ENCODE results near the gene CCDC85B. TPM values are rescaled to one million over a fixed set of nuclear protein-coding genes. Genes with fewer than 3 reads are reported as not detected.

The CCDC85B gene
- total and polyA plus RNA-seq, 2 of the 13 experiments (the other 11 are each of a cell fraction or from before 2014, with no cell fraction given): 8.2 to 19.5 TPM

DNA sequence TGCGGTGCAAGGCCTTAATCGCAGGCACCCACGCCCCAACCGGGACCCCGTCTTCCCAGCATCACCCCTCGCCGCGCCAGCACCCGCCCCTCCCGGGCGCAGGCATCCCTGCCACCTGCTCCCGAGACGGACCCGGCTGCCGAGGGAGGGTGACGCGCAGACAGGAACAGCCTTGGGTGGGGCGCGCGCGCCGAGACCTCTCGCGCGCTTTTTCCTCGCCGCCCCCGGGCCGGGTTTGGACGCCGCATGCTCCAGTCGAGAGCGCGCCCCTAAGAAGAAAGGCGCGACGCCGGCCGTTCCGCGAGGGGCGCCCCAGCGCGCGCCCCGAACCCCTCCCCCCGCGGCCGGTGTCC, 33.0 kb upstream of the CCDC85B start (continued):
- TF ChIP-seq, protein P1, sequence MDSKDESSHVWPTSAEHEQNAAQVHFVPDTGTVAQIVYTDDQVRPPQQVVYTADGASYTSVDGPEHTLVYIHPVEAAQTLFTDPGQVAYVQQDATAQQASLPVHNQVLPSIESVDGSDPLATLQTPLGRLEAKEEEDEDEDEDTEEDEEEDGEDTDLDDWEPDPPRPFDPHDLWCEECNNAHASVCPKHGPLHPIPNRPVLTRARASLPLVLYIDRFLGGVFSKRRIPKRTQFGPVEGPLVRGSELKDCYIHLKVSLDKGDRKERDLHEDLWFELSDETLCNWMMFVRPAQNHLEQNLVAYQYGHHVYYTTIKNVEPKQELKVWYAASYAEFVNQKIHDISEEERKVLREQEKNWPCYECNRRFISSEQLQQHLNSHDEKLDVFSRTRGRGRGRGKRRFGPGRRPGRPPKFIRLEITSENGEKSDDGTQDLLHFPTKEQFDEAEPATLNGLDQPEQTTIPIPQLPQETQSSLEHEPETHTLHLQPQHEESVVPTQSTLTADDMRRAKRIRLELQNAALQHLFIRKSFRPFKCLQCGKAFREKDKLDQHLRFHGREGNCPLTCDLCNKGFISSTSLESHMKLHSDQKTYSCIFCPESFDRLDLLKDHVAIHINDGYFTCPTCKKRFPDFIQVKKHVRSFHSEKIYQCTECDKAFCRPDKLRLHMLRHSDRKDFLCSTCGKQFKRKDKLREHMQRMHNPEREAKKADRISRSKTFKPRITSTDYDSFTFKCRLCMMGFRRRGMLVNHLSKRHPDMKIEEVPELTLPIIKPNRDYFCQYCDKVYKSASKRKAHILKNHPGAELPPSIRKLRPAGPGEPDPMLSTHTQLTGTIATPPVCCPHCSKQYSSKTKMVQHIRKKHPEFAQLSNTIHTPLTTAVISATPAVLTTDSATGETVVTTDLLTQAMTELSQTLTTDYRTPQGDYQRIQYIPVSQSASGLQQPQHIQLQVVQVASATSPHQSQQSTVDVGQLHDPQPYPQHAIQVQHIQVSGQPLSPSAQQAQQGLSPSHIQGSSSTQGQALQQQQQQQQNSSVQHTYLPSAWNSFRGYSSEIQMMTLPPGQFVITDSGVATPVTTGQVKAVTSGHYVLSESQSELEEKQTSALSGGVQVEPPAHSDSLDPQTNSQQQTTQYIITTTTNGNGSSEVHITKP (CRISPR knock-in tag; IDR thresholded peaks at IDR 0.05; ENCODE audit: low read depth): no peak
- TF ChIP-seq ZBTB42 (CRISPR knock-in tag; IDR thresholded peaks at IDR 0.05) (no peak), RAD51 (IDR thresholded peaks at IDR 0.05; ENCODE audit: borderline replicate concordance) (no peak), HNRNPH1 (optimal IDR thresholded peaks at IDR 0.05; ENCODE audit: low read depth, low read length) (no peak), ZNF670 (CRISPR knock-in tag; IDR thresholded peaks at IDR 0.05; ENCODE audit: borderline replicate concordance) (0 out of 2 replicates have a peak, but pooled peaks have one; percentile 16), ZNF432 (CRISPR knock-in tag; IDR thresholded peaks at IDR 0.05; ENCODE audit: borderline replicate concordance) (no peak), MAZ (IDR thresholded peaks at IDR 0.05; ENCODE audit: borderline replicate concordance, low read depth, low read length) (no peak), MAZ (CRISPR knock-in tag; IDR thresholded peaks at IDR 0.05; ENCODE audit: low read depth) (no peak), ASH2L (IDR thresholded peaks at IDR 0.05; ENCODE audit: insufficient read length, low read depth, low read length) (no peak), ZNF652 (CRISPR knock-in tag; IDR thresholded peaks at IDR 0.05; ENCODE audit: borderline replicate concordance, low read depth) (no peak), NFKBIZ (CRISPR knock-in tag; IDR thresholded peaks at IDR 0.05) (no peak), ZNF317 (CRISPR knock-in tag; IDR thresholded peaks at IDR 0.05) (no peak; the same call in 1 of the 2 replicates), ZNF672 (CRISPR knock-in tag; IDR thresholded peaks at IDR 0.05) (no peak), MYC (CRISPR knock-in tag; IDR thresholded peaks at IDR 0.05; ENCODE audit: borderline replicate concordance) (peak; percentile 27; the same call in 1 of the 2 replicates), KDM5B (CRISPR knock-in tag; IDR thresholded peaks at IDR 0.05; ENCODE audit: borderline replicate concordance) (peak; percentile 62; the same call in 1 of the 2 replicates), ZMYM2 (CRISPR knock-in tag; IDR thresholded peaks at IDR 0.05) (no peak), MED8 (CRISPR knock-in tag; IDR thresholded peaks at IDR 0.05; ENCODE audit: insufficient replicate concordance) (no peak), GZF1 (CRISPR knock-in tag; IDR thresholded peaks at IDR 0.05) (0 out of 2 replicates have a peak, but pooled peaks have one; percentile 22), PHF21A (CRISPR knock-in tag; IDR thresholded peaks at IDR 0.05) (no peak)
- TF ChIP-seq, protein P2, sequence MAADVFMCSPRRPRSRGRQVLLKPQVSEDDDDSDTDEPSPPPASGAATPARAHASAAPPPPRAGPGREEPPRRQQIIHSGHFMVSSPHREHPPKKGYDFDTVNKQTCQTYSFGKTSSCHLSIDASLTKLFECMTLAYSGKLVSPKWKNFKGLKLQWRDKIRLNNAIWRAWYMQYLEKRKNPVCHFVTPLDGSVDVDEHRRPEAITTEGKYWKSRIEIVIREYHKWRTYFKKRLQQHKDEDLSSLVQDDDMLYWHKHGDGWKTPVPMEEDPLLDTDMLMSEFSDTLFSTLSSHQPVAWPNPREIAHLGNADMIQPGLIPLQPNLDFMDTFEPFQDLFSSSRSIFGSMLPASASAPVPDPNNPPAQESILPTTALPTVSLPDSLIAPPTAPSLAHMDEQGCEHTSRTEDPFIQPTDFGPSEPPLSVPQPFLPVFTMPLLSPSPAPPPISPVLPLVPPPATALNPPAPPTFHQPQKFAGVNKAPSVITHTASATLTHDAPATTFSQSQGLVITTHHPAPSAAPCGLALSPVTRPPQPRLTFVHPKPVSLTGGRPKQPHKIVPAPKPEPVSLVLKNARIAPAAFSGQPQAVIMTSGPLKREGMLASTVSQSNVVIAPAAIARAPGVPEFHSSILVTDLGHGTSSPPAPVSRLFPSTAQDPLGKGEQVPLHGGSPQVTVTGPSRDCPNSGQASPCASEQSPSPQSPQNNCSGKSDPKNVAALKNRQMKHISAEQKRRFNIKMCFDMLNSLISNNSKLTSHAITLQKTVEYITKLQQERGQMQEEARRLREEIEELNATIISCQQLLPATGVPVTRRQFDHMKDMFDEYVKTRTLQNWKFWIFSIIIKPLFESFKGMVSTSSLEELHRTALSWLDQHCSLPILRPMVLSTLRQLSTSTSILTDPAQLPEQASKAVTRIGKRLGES (CRISPR knock-in tag; IDR thresholded peaks at IDR 0.05; ENCODE audit: borderline replicate concordance): no peak
- TF ChIP-seq, protein P3, sequence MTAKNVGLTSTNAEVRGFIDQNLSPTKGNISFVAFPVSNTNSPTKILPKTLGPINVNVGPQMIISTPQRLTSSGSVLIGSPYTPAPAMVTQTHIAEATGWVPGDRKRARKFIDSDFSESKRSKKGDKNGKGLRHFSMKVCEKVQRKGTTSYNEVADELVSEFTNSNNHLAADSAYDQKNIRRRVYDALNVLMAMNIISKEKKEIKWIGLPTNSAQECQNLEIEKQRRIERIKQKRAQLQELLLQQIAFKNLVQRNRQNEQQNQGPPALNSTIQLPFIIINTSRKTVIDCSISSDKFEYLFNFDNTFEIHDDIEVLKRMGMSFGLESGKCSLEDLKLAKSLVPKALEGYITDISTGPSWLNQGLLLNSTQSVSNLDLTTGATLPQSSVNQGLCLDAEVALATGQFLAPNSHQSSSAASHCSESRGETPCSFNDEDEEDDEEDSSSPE (CRISPR knock-in tag; IDR thresholded peaks at IDR 0.05): no peak
- TF ChIP-seq, protein P4, sequence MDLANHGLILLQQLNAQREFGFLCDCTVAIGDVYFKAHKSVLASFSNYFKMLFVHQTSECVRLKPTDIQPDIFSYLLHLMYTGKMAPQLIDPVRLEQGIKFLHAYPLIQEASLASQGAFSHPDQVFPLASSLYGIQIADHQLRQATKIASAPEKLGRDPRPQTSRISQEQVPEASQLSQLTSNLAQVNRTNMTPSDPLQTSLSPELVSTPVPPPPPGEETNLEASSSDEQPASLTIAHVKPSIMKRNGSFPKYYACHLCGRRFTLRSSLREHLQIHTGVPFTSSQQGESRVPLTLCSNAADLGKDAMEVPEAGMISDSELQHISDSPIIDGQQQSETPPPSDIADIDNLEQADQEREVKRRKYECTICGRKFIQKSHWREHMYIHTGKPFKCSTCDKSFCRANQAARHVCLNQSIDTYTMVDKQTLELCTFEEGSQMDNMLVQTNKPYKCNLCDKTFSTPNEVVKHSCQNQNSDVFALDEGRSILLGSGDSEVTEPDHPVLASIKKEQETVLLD (CRISPR knock-in tag; IDR thresholded peaks at IDR 0.05; ENCODE audit: low read depth): no peak; the same call in 1 of the 2 replicates

All from HepG2 (cell line).